Astrocyte (in vitro differentiated cells and primary cell): Measurements from ENCODE around the gene PAM16.

Experiments used
- CTCF ChIP-seq: IDR thresholded peaks from 2 replicates; pipeline ENCODE4 v1.5.1; 2011; ENCODE audit warnings: low read depth, mild to moderate bottlenecking, inconsistent platforms, low read length, moderate library complexity; ENCODE audit not compliant: insufficient read depth
- EZH2 ChIP-seq: IDR thresholded peaks from 2 replicates; pipeline ENCODE4 v1.6.1; 2012; ENCODE audit warnings: mild to moderate bottlenecking, low read length, inconsistent platforms; ENCODE audit not compliant: insufficient read depth

- TF ChIP-seq CTCF, result no peak
- TF ChIP-seq EZH2, result no peak
Measured at GRCh38 chr16:4339909-4340308, 11.2 kb downstream of the PAM16 start.
